Measurements from ENCODE around the gene MYL10. TPM values are rescaled to one million over a fixed set of nuclear protein-coding genes. Genes with fewer than 3 reads are reported as not detected.

MYL10 gene
- total RNA-seq, 1 experiment from 2014 or later: 0.30 TPM

GRCh38 chr7:101567230-101567629 is 61.9 kb downstream of the MYL10 start:
- ChIA-PET CTCF (no interaction called here), POLR2A (ENCODE audit: low non-redundant PET) (no interaction called here)
- BruUV-seq (replicated peaks): no TSS peak
- DNase-seq (ENCODE audit: low spot score): no peak
- TF ChIP-seq EZH2 (IDR thresholded peaks at IDR 0.05; ENCODE audit: borderline replicate concordance, low read depth, low read length, poor library complexity, severe bottlenecking): no peak
- TF ChIP-seq, protein P1, sequence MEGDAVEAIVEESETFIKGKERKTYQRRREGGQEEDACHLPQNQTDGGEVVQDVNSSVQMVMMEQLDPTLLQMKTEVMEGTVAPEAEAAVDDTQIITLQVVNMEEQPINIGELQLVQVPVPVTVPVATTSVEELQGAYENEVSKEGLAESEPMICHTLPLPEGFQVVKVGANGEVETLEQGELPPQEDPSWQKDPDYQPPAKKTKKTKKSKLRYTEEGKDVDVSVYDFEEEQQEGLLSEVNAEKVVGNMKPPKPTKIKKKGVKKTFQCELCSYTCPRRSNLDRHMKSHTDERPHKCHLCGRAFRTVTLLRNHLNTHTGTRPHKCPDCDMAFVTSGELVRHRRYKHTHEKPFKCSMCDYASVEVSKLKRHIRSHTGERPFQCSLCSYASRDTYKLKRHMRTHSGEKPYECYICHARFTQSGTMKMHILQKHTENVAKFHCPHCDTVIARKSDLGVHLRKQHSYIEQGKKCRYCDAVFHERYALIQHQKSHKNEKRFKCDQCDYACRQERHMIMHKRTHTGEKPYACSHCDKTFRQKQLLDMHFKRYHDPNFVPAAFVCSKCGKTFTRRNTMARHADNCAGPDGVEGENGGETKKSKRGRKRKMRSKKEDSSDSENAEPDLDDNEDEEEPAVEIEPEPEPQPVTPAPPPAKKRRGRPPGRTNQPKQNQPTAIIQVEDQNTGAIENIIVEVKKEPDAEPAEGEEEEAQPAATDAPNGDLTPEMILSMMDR (conservative IDR thresholded peaks at IDR 0.05; ENCODE audit: low read depth, low read length): no peak
- intact Hi-C loops (cut with micrococcal nuclease; ENCODE audit: unreplicated experiment): no loop called here
- no peak overlapping the region for H3K4me3 ChIP-seq (ENCODE audit: low read depth, low read length, poor library complexity, severe bottlenecking)
- H3K9me3 ChIP-seq (ENCODE audit: low read depth, low read length, poor library complexity, severe bottlenecking): peaks cover 22% of the 10 kb centered on the region
- no peaks in the 10 kb centered on the region for H3K4me1 ChIP-seq (ENCODE audit: insufficient read depth, low read length, poor library complexity, severe bottlenecking)
- no peaks in the 10 kb centered on the region for H3K36me3 ChIP-seq (ENCODE audit: insufficient read depth, low read length, poor library complexity, severe bottlenecking)
- H3K27me3 ChIP-seq (replicated peaks; ENCODE audit: insufficient read depth, low read depth, low read length, poor library complexity): peaks cover 3% of the 10 kb centered on the region
- H3K27ac ChIP-seq (ENCODE audit: low read depth, low read length, poor library complexity, severe bottlenecking): no peak overlapping the region

GRCh38 chr7:101565601-101566209 is 63.4 kb downstream of the MYL10 start:
- H3K27ac ChIP-seq (ENCODE audit: low read depth, low read length, poor library complexity, severe bottlenecking): no peak overlapping the region
- intact Hi-C loops (cut with micrococcal nuclease; ENCODE audit: unreplicated experiment): no loop called here
- H3K27me3 ChIP-seq (replicated peaks; ENCODE audit: insufficient read depth, low read depth, low read length, poor library complexity): peaks cover 3% of the 10 kb centered on the region
- H3K9me3 ChIP-seq (ENCODE audit: low read depth, low read length, poor library complexity, severe bottlenecking): peaks cover 11% of the 10 kb centered on the region
- no peak for DNase-seq (ENCODE audit: low spot score)
- BruUV-seq (replicated peaks): no TSS peak
- POLR2A ChIA-PET (ENCODE audit: low non-redundant PET): no interaction called here
- H3K4me1 ChIP-seq (ENCODE audit: insufficient read depth, low read length, poor library complexity, severe bottlenecking): no peaks in the 10 kb centered on the region
- CTCF ChIA-PET: no interaction called here
- H3K36me3 ChIP-seq (ENCODE audit: insufficient read depth, low read length, poor library complexity, severe bottlenecking): no peaks in the 10 kb centered on the region
- TF ChIP-seq, protein P1 (conservative IDR thresholded peaks at IDR 0.05; ENCODE audit: low read depth, low read length): no peak
- no peak for TF ChIP-seq EZH2 (IDR thresholded peaks at IDR 0.05; ENCODE audit: borderline replicate concordance, low read depth, low read length, poor library complexity, severe bottlenecking)
- H3K4me3 ChIP-seq (ENCODE audit: low read depth, low read length, poor library complexity, severe bottlenecking): no peak overlapping the region

DNA sequence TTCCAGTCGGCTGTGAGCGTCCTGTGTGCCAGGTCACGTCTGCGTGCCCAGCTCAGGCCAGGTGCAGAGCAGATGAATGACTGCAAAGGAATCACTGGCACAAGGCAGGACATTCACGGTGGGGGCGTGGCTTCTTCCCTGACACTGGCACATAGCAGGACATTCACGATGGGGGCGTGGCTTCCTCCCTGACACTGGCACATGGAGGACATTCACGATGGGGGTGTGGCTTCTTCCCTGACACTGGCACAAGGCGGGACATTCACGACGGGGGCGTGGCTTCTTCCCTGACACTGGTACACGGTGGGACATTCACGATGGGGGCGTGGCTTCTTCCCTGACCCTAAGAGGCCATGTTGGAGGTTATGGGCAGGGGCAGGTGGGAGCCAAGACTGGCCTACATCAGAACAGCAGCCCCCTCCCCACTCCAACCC is 64.3 kb downstream of the MYL10 start:
- DNase-seq (ENCODE audit: low spot score): peak; percentile 46
- Histone ChIP-seq H3K27me3 (replicated peaks; ENCODE audit: insufficient read depth, low read depth, low read length, poor library complexity) (peaks cover 3% of the 10 kb centered on the region), H3K36me3 (ENCODE audit: insufficient read depth, low read length, poor library complexity, severe bottlenecking) (no peaks in the 10 kb centered on the region), H3K4me3 (ENCODE audit: low read depth, low read length, poor library complexity, severe bottlenecking) (no peak overlapping the region), H3K9me3 (ENCODE audit: low read depth, low read length, poor library complexity, severe bottlenecking) (peaks cover 5% of the 10 kb centered on the region), H3K27ac (ENCODE audit: low read depth, low read length, poor library complexity, severe bottlenecking) (no peak overlapping the region), H3K4me1 (ENCODE audit: insufficient read depth, low read length, poor library complexity, severe bottlenecking) (no peaks in the 10 kb centered on the region)
- ChIA-PET CTCF (no interaction called here), POLR2A (ENCODE audit: low non-redundant PET) (no interaction called here)
- TF ChIP-seq, protein P1 (conservative IDR thresholded peaks at IDR 0.05; ENCODE audit: low read depth, low read length): no peak
- TF ChIP-seq EZH2 (IDR thresholded peaks at IDR 0.05; ENCODE audit: borderline replicate concordance, low read depth, low read length, poor library complexity, severe bottlenecking): no peak
- intact Hi-C loops (cut with micrococcal nuclease; ENCODE audit: unreplicated experiment): no loop called here
- no TSS peak for BruUV-seq (replicated peaks)

All from A673 (cell line).